Left lung (tissue), 10 donors: Measurements from ENCODE around the gene LRPPRC. TPM values are rescaled to one million over a fixed set of nuclear protein-coding genes. Genes with fewer than 3 reads are reported as not detected.
A peak's percentile ranks its signal among the peaks of the same experiment; 100 is the strongest.

ENCODE experiments used
- ATAC-seq: fragments of 200-7000 bp; cut with Tn5 transposase; one replicate; pipeline ENCODE4 v1.9.1; 2020; ENCODE audit warnings: moderate library complexity
- DNase-seq, 4 donors: peaks; one replicate each; pipeline ENCODE4 v3.0.0-alpha.2; 2013 to 2020
- H3K27ac ChIP-seq, 2 donors: fragments of 200-600 bp; sonication (generic) in 1 of 2; one replicate each; pipeline versions ENCODE4 v1.5.0 to v1.8.0; 2020 to 2021
- H3K27me3 ChIP-seq, 2 donors: fragments of 200-600 bp; sonication (generic) in 1 of 2; one replicate each; pipeline versions ENCODE4 v1.5.0 to v1.8.0; 2020 to 2021
- H3K36me3 ChIP-seq, 2 donors: fragments of 200-600 bp; sonication (generic) in 1 of 2; one replicate each; pipeline versions ENCODE4 v1.5.0 to v1.8.0; 2020 to 2021
- H3K4me1 ChIP-seq, 2 donors: fragments of 200-600 bp; one replicate each; pipeline ENCODE4 v1.8.0; 2021
- H3K4me3 ChIP-seq, 2 donors: fragments of 200-600 bp; sonication (generic) in 1 of 2; one replicate each; pipeline versions ENCODE4 v1.5.0 to v1.8.0; 2020 to 2021; ENCODE audit warnings: mild to moderate bottlenecking in 1 of 2
- H3K9me3 ChIP-seq, 2 donors: fragments of 200-600 bp; sonication (generic) in 1 of 2; one replicate each; pipeline versions ENCODE4 v1.5.0 to v1.8.0; 2020 to 2021
- intact Hi-C, 2 donors: fragments of 100-400 bp; cut with DNase I; formaldehyde crosslinking; loops; one replicate each; pipeline versions ENCODE4 v1.11.2 to v1.14.2; 2022
- polyA plus RNA-seq, 6 donors: library from polyadenylated mRNA; unstranded; fragments of 120-200 nt; gene quantifications; one replicate each; pipeline ENCODE4 v1.2.1, GENCODE V29; 2013; ENCODE audit not compliant: insufficient read length in 6 of 6
- total RNA-seq, 2 donors: library from RNA; stranded (reverse); fragmentation: NEBNext Ultra II Directional; extraction: Animal tissue kit (Norgen Biotek cat#: 25700); gene quantifications; one replicate each; pipeline ENCODE4 v1.2.1, GENCODE V29; 2021
- TF ChIP-seq, protein P1 (sequence below), 2 donors: fragments of 200-600 bp; sonication (generic) in 1 of 2; IDR thresholded peaks; one replicate each; pipeline versions ENCODE4 v1.5.0 to v1.8.0; 2021; ENCODE audit warnings: antibody characterized with exemption in 2 of 2
- donor health status: DM: no; HTN: yes; CAD: no.
- donor health status: DM: no; HTN: no; CAD: no.

LRPPRC gene
- total and polyA plus RNA-seq, 8 donors: 63.1 to 112 (median 98.5) TPM

DNA sequence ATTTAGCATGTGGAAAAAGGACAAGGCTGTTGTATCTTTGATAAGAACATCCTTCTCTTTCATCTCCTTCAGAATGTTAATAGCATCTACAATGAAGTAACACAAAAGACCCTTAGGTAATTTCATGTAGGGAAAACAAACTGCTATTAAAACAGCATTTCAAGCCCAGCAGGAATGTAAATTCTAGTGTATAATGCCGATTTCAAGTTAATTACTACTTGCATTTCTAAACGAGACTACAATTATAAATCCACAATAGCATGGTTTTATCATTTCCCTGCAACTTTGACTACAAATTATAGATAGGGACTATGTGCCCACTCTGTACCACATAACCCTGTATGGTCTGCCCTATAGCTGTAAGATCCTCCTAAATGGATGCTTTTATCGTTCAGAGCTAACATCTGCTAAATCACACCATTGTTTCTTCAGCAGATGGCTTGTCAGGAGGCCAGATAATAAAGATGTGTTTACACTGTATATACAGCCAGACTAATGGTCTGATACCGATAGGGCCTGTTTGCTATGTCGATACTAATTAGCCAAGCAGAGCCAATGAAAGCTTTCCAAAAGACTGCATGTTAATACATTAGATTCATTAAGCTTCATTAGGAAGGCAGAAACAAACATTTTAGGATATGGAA, 51.9 kb downstream of the LRPPRC start:
- ATAC-seq (no peak), DNase-seq (peak in 2 of 4 donors; percentile 61 to 62)
- peaks cover 0 to 68% of the 10 kb centered on the region in 2 donors for H3K36me3 ChIP-seq
- H3K4me1 ChIP-seq: no peaks in the 10 kb centered on the region
- H3K4me3 ChIP-seq: no peak overlapping the region
- H3K27ac ChIP-seq: no peak overlapping the region
- intact Hi-C loops: no loop called here
- TF ChIP-seq, protein P1, sequence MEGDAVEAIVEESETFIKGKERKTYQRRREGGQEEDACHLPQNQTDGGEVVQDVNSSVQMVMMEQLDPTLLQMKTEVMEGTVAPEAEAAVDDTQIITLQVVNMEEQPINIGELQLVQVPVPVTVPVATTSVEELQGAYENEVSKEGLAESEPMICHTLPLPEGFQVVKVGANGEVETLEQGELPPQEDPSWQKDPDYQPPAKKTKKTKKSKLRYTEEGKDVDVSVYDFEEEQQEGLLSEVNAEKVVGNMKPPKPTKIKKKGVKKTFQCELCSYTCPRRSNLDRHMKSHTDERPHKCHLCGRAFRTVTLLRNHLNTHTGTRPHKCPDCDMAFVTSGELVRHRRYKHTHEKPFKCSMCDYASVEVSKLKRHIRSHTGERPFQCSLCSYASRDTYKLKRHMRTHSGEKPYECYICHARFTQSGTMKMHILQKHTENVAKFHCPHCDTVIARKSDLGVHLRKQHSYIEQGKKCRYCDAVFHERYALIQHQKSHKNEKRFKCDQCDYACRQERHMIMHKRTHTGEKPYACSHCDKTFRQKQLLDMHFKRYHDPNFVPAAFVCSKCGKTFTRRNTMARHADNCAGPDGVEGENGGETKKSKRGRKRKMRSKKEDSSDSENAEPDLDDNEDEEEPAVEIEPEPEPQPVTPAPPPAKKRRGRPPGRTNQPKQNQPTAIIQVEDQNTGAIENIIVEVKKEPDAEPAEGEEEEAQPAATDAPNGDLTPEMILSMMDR (IDR thresholded peaks at IDR 0.05): no peak
- no peaks in the 10 kb centered on the region for H3K27me3 ChIP-seq
- H3K9me3 ChIP-seq: no peaks in the 10 kb centered on the region

DNA sequence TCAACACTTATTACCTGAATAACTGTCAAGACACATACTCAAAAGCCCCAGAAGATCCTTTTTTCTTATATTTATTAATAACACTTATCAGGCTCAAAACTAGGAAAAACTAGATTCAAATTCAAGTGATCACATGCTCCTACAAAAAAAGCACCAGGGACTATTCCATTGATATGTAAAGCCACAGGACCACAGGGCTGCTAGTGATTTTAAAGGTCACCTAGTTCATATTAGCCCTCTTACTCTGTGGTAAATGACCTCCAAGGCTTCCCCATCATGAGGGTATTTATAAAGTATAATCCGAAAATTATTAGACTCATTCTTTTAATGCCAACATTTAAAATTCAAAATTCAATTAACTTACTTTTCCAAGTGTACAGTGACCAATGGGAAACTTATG, 52.5 kb downstream of the LRPPRC start:
- intact Hi-C loops: no loop called here
- Histone ChIP-seq H3K27me3 (no peaks in the 10 kb centered on the region), H3K27ac (no peak overlapping the region), H3K36me3 (peaks cover 0 to 64% of the 10 kb centered on the region in 2 donors), H3K9me3 (no peaks in the 10 kb centered on the region), H3K4me3 (no peak overlapping the region), H3K4me1 (no peaks in the 10 kb centered on the region)
- ATAC-seq (no peak), DNase-seq (no peak)
- TF ChIP-seq, protein P1 (IDR thresholded peaks at IDR 0.05): no peak

DNA sequence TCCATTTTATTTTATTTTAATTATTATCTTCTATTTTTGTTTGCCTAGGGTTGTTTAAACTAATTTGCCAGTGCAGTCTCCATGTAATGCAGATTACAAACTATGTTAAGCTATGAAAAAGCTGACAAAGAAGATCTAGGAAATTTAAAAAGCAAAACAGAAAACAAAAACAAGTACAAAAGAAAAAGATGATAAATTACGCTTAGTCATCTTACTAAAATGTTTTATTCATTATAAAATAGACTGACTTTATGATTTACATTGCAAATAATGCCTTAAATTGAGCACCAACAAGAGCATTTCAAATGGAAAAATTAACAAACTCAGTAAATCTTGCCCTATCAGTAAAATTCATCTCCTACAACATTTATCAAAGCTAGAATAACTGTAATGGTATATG, 52.9 kb downstream of the LRPPRC start:
- peaks cover 0 to 59% of the 10 kb centered on the region in 2 donors for H3K36me3 ChIP-seq
- TF ChIP-seq, protein P1 (IDR thresholded peaks at IDR 0.05): no peak
- H3K27me3 ChIP-seq: no peaks in the 10 kb centered on the region
- no peak for ATAC-seq
- DNase-seq: no peak
- H3K9me3 ChIP-seq: no peaks in the 10 kb centered on the region
- H3K4me1 ChIP-seq: no peaks in the 10 kb centered on the region
- intact Hi-C loops: no loop called here
- no peak overlapping the region for H3K4me3 ChIP-seq
- no peak overlapping the region for H3K27ac ChIP-seq

DNA sequence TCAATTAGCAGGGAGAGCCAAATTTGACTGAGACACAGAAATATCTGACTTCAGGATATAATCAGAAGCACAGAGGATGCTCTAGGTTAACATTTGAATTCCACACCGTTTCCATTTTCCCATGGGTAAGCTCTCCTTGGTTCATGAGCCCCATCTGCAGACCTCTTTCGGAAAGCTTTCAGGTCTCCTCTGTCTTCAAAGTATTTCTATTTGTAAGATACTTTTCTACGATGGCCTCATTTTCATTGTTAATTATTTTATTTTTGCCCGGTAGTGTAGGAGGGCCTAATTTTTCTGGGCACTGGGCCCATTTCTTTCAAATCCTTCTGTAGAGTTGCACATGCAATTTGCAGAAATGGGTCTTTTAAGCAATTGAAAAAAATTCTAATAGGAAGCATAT, 53.8 kb downstream of the LRPPRC start:
- H3K4me1 ChIP-seq: no peaks in the 10 kb centered on the region
- ATAC-seq (no peak), DNase-seq (no peak)
- H3K27ac ChIP-seq: no peak overlapping the region
- H3K4me3 ChIP-seq: no peak overlapping the region
- TF ChIP-seq, protein P1 (IDR thresholded peaks at IDR 0.05): no peak
- peaks cover 0 to 51% of the 10 kb centered on the region in 2 donors for H3K36me3 ChIP-seq
- H3K9me3 ChIP-seq: no peaks in the 10 kb centered on the region
- H3K27me3 ChIP-seq: no peaks in the 10 kb centered on the region
- intact Hi-C loops: no loop called here

DNA sequence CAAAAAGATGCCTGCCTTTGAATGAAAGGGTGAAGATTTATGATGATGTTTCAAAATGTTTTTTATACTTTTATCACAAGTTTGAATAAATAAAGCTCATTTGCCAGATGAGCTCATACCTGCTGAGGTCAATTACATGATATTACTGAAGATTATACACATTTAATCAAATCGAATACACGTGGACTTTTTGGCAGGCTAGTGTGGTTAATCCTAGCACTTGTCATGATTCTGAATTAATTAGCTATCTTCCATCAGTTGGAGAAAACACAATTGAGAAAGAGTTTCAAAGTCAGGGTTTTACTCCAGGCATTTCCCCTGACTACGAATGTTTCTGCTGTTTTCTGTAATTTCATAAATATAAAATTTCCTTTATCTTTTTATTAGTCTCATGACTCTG, 54.4 kb downstream of the LRPPRC start:
- TF ChIP-seq, protein P1 (IDR thresholded peaks at IDR 0.05): no peak
- no peak overlapping the region for H3K4me3 ChIP-seq
- H3K27me3 ChIP-seq: no peaks in the 10 kb centered on the region
- DNase-seq: no peak
- intact Hi-C loops: no loop called here
- peaks cover 0 to 45% of the 10 kb centered on the region in 2 donors for H3K36me3 ChIP-seq
- no peaks in the 10 kb centered on the region for H3K4me1 ChIP-seq
- H3K9me3 ChIP-seq: no peaks in the 10 kb centered on the region
- ATAC-seq: no peak
- H3K27ac ChIP-seq: no peak overlapping the region
